Sigmoid colon (tissue), 4 donors: ENCODE measurements around the gene AEBP1.

Experiments used
- EP300 ChIP-seq, 4 donors: sonication (generic); formaldehyde crosslinking; IDR thresholded peaks; one replicate each; pipeline ENCODE4 v1.6.1; 2017; ENCODE audit warnings: antibody characterized with exemption in 4 of 4
- POLR2A ChIP-seq, 2 donors: fragments of 450-650 bp; IDR thresholded peaks; one replicate each; pipeline ENCODE4 v1.6.1; 2016; ENCODE audit warnings: antibody characterized with exemption in 2 of 2, mild to moderate bottlenecking in 2 of 2, moderate library complexity in 2 of 2
- POLR2AphosphoS5 ChIP-seq, 4 donors: sonication (generic); formaldehyde crosslinking; IDR thresholded peaks; one replicate each; pipeline ENCODE4 v1.6.1; 2017; ENCODE audit warnings: antibody characterized with exemption in 4 of 4
- TF ChIP-seq, protein P1 (sequence below), 4 experiments: fragments of 450-650 bp in 3 of 4; fragments of 200-600 bp in 1 of 4; IDR thresholded peaks; one replicate each; pipeline ENCODE4 v1.5.1; 2016 to 2019; ENCODE audit warnings: antibody characterized with exemption in 4 of 4, mild to moderate bottlenecking in 3 of 4, moderate library complexity in 2 of 4

DNA sequence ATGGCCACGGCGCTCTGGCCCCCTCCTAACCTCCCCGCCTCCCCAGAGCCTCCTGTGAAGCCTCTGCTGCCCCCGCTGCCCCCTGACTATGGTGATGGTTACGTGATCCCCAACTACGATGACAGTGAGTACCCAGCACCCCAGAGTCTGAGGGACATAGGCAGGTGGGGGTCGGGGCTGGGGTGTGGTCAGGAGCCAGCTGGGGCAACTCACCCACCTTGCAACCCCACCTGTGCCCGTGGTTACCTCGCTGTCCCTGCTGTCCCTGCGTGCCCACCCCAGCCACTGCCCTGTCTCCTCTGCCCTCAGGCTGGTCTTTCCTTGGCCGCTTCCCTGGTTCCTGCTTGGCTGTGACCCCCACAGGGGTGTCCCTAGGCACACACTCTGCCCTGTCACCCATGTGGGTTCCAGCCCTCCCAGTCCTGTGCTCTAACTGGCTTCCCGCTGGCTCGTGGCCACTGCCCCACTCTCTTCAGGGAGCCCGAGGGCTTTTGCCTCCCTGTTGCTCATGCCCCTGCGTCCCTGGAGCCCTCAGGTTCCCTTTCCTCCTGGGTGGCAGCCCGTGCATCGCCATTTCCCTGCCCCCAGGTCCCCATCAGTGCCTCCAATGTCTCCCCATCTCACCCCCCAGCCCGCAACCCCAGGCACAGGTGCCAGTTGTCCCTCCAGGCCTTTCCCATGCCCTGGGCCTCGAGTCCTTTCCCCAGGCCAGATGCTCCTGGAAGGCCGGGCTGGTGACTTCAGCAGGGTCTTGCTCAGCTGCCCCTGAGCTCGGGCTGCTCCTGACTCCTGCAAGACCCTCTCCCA lies 4.0 kb downstream of the AEBP1 start:
- TF ChIP-seq, protein P1, sequence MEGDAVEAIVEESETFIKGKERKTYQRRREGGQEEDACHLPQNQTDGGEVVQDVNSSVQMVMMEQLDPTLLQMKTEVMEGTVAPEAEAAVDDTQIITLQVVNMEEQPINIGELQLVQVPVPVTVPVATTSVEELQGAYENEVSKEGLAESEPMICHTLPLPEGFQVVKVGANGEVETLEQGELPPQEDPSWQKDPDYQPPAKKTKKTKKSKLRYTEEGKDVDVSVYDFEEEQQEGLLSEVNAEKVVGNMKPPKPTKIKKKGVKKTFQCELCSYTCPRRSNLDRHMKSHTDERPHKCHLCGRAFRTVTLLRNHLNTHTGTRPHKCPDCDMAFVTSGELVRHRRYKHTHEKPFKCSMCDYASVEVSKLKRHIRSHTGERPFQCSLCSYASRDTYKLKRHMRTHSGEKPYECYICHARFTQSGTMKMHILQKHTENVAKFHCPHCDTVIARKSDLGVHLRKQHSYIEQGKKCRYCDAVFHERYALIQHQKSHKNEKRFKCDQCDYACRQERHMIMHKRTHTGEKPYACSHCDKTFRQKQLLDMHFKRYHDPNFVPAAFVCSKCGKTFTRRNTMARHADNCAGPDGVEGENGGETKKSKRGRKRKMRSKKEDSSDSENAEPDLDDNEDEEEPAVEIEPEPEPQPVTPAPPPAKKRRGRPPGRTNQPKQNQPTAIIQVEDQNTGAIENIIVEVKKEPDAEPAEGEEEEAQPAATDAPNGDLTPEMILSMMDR (IDR thresholded peaks at IDR 0.05): no peak
- TF ChIP-seq POLR2AphosphoS5 (IDR thresholded peaks at IDR 0.05) (no peak), EP300 (IDR thresholded peaks at IDR 0.05) (no peak), POLR2A (IDR thresholded peaks at IDR 0.05) (no peak)
